ENCODE results near the gene EFS. TPM values are rescaled to one million over a fixed set of nuclear protein-coding genes. Genes with fewer than 3 reads are reported as not detected.

The EFS gene
- total RNA-seq, 4 donors from 2014 or later: 7.0 to 12.9 (median 8.6) TPM

GRCh38 chr14:23385642-23386265 is 20.8 kb upstream of the EFS start:
- Histone ChIP-seq H3K4me1 (no peaks in the 10 kb centered on the region), H3K36me3 (no peaks in the 10 kb centered on the region), H3K27me3 (no peaks in the 10 kb centered on the region), H3K9me3 (no peaks in the 10 kb centered on the region), H3K27ac (no peak overlapping the region), H3K4me3 (replicated peaks in 1 of 3) (no peak overlapping the region)
- 80 to 81% methylated on average over 7 to 9 of the region's 18 CpGs for WGBS, 2 donors
- intact Hi-C loops (cut with DNase I): loop anchor here (10.0 kb wide), 1 partner anchor 271 kb away; the partner anchor contains the start of gene CEBPE
- TF ChIP-seq CTCF (IDR thresholded peaks at IDR 0.05): no peak
- no peak for TF ChIP-seq POLR2A (IDR thresholded peaks at IDR 0.05)
- DNase-seq: no peak

GRCh38 chr14:23385244-23385641 is 20.3 kb upstream of the EFS start:
- H3K27ac ChIP-seq: no peak overlapping the region
- no peak overlapping the region for H3K4me3 ChIP-seq (replicated peaks in 1 of 3)
- no peaks in the 10 kb centered on the region for H3K36me3 ChIP-seq
- TF ChIP-seq CTCF (IDR thresholded peaks at IDR 0.05) (no peak), POLR2A (IDR thresholded peaks at IDR 0.05) (no peak)
- intact Hi-C loops (cut with DNase I): loop anchor here (10.0 kb wide), 1 partner anchor 270 kb away; the partner anchor contains the start of gene CEBPE
- DNase-seq: no peak
- H3K4me1 ChIP-seq: no peaks in the 10 kb centered on the region
- no peaks in the 10 kb centered on the region for H3K9me3 ChIP-seq
- H3K27me3 ChIP-seq: no peaks in the 10 kb centered on the region
- WGBS, 2 donors: 86% methylated on average over 2 of the region's 2 CpGs

- TF ChIP-seq CTCF (IDR thresholded peaks at IDR 0.05): no peak
- 87 to 91% methylated on average over 29 of the region's 29 CpGs for WGBS, 2 donors
Measured at GRCh38 chr14:23384364-23385080, 19.6 kb upstream of the EFS start.

GRCh38 chr14:23382731-23383440 is 17.9 kb upstream of the EFS start:
- H3K4me1 ChIP-seq: no peaks in the 10 kb centered on the region
- no peak overlapping the region for H3K4me3 ChIP-seq (replicated peaks in 1 of 3)
- no peak for DNase-seq
- no peaks in the 10 kb centered on the region for H3K27me3 ChIP-seq
- H3K9me3 ChIP-seq: no peaks in the 10 kb centered on the region
- H3K36me3 ChIP-seq: no peaks in the 10 kb centered on the region
- TF ChIP-seq POLR2A (IDR thresholded peaks at IDR 0.05) (no peak), CTCF (IDR thresholded peaks at IDR 0.05) (no peak)
- H3K27ac ChIP-seq: no peak overlapping the region
- intact Hi-C loops (cut with DNase I): loop anchor here (10.0 kb wide), 1 partner anchor 268 kb away; the partner anchor contains the start of gene CEBPE
- WGBS, 2 donors: 70 to 81% methylated on average over 10 of the region's 10 CpGs

More at GRCh38 chr14:23384364-23385080, 19.6 kb upstream of the EFS start:
- Histone ChIP-seq H3K27ac (no peak overlapping the region), H3K4me3 (replicated peaks in 1 of 3) (no peak overlapping the region), H3K36me3 (no peaks in the 10 kb centered on the region), H3K9me3 (no peaks in the 10 kb centered on the region), H3K27me3 (no peaks in the 10 kb centered on the region), H3K4me1 (no peaks in the 10 kb centered on the region)
- intact Hi-C loops (cut with DNase I): loop anchor here (10.0 kb wide), 1 partner anchor 270 kb away; the partner anchor contains the start of gene CEBPE
- DNase-seq: no peak

Data from thyroid gland (tissue), 4 donors.